Measurements from ENCODE around the gene CSF2.

Gene CSF2

DNA sequence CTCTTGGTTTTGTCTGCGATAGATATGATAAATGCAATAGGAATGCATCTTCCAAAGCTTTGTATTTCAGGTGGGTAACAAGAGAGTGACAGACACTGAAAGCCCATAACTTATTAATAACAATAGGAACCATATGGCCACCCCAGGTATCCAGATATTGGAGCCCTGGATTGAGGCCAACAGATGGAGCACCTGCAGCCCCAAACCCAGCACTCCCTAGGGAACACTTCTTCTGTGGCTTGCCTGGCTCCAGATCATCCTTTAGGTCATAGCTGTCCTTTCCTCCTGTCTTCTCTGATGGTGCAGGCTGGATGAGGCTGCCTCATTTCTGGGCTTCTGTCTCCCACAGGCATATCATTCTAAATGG is 18.2 kb upstream of the CSF2 start:
- no peak for DNase-seq

DNA sequence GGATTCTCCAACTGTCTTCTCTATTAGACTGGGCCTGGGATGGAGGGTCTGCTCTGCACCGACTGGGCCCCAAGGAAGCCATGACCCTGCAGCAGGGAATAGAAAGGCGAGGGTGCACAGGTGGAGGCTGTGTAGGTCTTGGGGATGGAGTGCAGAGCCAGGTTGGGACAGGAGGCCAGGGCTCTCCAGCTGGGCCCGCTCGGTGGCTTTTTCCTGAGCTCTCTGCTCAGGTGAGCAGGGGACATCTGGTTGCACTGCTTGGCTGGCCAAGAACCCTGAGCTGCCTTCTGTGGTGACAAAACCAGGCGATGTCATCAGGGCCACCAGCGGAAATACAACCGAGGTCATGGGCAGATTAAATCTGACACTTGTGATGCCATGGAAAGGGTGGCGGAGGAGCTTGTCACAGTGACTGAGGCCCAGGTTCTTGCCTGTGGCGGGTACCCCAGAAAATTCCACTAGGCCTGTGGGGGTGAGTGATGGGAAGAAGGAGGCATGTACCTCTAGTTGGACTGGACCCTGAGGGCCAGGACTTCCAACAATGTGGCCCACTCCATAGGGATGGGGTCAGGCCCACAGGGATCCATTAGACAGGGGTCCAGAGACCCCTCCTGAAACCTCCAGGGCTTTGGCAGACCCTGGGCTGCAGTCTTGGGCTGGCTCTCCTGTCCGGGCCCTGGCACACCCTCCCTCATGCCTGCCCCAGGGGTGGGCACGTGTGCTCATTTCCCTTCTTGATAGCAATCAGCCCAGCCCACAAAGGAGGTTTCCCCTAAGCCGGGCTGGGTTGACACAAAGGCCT is 17.6 kb upstream of the CSF2 start:
- peak; percentile 40 to 49 for DNase-seq

DNA sequence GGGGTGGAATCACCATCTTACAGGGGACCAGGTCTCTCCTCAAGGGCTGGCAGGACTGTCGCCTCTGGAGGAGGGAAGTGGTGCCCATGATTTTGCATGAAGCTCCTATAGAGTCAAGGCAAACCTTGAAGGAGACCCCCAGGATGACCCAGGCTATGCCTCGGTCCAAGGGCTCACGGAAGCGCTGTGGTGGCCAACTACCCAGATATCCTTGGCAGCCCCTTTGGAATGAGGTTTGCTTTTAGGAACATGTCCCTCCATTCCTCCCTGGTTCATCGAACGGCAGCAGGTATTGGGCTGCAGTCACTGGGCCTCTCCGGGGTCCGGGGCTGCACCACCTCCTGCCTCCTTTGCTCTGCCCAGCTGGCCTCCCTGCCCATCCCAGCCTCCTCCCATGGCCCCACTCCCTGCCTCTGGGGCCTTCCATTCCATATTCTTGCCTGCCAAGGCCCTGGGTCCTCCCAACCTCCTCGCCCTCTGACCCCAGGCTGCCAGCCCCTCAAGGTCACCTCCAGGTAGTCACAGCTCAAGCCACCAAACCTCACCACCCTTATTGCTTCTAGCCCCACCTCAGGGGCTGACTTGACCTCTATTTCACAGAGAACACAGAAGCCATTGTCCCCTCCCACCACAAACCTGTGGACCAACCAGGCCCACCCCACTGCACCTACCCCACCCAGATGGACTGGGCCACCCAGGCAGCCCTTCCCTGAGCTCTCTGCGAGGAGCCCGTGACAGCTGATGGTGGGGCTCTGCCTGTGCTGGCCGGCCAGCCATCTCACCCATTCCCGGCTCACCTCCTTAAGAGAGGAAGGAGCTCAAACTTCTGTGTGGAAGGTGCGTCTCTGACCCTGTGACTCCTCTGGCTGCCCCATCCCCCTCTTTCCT is 16.7 kb upstream of the CSF2 start:
- DNase-seq, result peak in 1 of 2 experiments; percentile 17

DNA sequence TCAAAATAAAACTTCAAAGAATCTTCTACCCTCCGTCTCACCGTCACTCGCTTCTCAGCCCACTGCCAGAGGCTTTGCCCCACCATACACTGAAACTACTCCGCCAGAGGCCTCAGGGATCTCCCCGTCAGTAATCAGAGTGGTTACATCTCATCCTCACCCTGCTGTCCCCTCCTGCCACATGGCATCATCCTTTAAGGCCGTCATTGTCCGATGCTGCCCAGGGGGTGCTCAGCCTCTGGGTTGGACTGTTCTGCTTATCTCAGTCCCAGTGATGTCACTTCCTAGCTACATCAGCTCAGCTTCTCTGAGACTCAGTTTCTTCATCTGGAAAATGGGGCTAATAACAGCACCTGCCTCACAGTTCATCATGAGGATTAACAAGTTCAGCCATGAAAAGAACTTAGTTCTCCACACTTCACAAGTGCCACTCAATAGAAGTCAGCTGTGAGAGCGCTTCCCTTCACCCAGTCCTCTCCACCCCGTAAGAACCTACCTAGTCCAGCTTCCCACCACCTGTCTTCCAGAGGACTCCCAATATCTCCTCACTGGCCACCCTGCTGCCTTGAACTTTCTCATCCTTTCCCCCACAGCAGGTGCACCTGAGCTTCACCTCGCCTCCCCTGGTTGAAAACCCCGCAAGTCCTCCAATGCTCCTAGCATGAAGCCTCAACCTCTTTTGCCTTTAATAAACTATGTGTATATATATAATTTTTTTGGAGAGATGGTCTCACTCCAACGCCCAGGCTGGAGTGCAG is 15.9 kb upstream of the CSF2 start:
- peak in 1 of 2 experiments; percentile 16 for DNase-seq

DNA sequence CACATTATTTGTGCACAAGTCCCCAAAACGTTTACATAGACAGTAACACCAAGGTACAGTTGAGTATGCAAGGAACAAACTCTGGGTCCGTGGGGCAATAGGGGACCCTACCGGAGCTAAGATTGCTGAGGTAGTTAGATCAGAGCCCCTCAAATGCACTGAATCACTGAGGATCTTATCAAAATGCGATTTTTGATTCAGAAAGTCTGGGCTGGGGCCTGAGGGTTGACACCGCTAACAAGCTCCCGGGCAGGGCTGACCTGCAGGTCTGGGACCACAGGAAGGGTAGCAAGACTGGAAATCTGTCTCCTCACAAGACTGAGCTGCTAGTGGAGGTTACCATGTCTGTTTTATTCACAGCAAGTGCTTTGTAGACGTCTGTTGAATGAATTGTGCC is 14.9 kb upstream of the CSF2 start:
- DNase-seq, result no peak

DNA sequence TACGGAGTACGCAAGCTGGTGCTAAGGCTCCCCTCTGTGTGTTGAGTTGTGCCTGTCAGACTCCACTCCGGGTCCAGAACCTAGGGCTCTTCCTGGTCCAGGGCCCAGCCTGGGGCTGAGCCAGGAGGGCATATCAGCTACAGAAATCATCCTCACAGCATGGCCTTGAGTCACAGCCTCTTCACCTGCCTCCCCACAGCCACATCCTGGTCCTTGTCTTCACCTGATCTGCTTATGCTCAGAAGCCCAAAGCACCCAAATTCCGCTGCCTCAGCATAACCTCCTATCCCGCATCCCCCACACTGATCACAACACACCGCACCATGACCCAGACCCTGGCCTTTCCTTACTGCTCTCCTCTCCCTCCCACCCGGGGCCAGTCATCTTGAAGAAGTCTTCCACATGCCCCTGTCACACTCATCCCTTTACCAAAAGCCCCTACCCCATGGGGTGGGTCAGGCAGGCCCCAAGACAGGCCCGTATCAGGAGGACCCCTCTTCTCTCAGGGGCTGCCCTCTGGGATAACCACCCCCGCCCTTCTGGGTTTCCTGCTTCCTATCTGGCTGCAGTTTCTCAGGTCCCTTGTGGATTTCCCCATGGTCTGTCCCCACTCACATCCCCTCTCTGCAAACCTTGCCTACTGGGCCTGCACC is 14.4 kb upstream of the CSF2 start:
- peak in 1 of 2 experiments; percentile 34 for DNase-seq

DNA sequence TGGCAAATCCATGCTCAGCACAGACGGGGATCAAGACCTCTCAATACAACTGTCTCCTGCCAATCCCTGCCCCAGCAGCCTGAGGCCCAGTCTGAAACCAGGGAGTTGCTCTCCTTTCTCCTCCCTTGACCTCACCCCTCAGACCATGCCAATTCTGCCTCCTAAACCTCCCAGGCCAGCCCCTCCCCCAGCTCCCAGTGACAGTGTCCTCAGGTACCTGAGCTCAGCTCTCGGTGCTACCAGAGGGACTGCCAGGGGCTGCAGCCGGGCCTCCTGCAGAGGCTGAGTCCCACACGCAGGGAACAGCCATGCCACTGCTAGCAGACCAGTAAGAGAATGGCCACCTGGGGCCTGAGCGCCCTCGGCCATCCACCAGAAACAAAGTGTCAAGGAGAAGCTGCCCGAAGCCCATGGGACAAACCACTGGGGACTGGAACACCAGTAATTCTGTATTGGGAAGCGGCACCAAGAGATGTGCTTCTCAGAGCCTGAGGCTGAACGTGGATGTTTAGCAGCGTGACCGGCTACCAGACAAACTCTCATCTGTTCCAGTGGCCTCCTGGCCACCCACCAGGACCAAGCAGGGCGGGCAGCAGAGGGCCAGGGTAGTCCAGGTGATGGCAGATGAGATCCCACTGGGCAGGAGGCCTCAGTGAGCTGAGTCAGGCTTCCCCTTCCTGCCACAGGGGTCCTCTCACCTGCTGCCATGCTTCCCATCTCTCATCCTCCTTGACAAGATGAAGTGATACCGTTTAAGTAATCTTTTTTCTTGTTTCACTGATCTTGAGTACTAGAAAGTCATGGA is 13.7 kb upstream of the CSF2 start:
- peak in 1 of 2 experiments; percentile 19 for DNase-seq

DNA sequence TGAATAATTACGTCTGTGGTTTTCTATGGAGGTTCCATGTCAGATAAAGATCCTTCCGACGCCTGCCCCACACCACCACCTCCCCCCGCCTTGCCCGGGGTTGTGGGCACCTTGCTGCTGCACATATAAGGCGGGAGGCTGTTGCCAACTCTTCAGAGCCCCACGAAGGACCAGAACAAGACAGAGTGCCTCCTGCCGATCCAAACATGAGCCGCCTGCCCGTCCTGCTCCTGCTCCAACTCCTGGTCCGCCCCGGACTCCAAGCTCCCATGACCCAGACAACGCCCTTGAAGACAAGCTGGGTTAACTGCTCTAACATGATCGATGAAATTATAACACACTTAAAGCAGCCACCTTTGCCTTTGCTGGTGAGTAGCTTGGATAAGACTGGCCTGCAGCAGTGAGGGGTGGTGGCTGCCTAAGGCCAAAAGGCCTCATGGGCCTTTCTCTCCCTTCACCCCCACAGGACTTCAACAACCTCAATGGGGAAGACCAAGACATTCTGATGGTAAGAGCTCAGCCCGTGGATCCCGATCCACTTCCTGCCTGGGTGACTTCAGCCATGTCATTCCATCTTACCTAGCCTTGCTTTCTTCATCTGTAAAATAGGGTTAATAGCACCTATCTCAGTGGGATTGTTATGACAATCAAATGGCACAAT is 13.0 kb upstream of the CSF2 start, which contains the start of gene IL3:
TSS of gene IL3 (plus strand) at position 155 of the 661 bp plus-strand sequence. CDS start at position 207, 52 bp downstream.
- DNase-seq, result peak in 1 of 2 experiments; percentile 30

DNA sequence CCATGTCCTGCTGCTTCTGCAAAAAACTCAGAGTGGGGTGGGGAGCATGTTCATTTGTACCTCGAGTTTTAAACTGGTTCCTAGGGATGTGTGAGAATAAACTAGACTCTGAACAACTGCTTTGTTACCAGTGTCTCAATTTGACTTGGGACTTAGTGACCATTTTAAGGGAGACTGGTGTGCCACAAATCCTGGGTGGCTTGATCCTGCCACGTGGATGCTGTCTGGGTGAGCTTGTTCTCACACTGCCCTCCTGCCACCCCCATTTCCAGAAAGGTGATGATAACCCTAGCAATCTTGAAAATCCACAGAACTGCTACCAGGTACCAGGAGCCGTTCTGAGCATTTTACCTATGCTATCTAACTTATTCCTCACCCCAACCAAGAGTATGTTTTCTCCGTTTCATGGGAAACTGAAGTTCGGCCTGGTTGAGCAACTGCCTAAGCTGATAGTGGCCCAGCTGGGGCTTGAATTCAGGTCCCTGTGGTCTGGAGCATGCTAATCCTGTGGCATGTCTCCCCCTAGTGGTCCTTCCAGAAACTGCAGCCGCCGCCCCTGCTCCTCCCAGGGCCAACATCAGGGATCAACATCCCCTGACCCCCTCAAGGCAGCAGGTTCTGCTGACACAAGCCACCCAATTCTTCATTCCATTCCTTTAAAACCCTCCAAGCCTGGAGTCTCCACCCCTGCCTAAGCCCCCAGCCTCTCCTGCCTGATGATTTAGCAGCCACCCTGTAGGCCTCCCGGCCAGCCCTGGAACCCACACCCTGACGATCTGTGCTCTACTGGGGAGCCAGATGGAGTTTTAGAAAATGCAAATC is 10.3 kb upstream of the CSF2 start:
- DNase-seq, result peak; percentile 90 to 92

DNA sequence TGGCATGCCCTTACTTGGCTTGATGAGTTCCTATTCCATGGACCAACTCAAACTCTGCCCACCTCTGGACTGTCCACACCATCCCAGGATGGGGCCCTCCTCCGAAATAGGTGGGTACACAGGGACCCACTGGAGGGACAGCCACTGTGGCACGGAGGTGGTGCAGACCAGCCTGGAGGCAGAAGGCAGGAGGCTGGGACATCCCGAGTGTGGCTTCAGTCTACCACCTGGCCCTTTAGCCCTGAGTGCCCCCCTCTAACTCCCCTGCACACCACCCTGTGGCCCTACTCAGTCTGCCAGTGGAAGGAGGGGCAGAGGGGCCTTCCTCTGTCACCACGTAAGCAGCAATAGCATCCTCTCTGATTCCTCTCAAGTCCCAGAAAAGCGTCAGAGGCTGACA is 9.4 kb upstream of the CSF2 start:
- no peak for DNase-seq

DNA sequence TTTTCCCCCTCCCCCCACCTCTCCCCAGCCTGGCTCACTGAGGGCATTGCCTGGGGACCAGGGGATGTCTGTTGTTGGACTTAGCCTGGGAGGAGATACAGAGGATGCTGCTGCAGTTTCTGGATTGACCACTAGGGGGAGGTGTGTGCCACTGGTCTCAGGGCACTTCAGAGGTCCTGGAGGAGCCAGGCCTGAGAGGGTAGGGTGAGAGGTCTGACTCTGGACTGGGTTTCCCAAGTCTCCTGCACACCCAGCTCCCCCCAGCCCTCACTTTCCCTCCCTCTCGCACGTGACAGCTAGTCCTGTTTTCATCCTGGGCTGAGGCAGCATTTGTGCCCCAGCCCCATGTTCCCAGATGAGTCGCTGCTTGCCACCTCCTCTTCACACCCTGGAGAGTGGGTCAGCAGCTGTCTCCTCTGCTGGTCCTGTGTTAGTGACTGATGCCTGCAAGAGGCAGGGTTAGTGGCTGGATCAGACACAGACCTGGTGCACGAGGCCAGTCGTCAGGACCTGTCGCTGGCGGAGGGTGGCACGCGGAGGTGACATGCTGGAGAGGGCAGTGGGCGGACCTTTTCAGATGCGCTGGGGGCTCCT is 8.8 kb upstream of the CSF2 start:
- peak; percentile 92 for DNase-seq

DNA sequence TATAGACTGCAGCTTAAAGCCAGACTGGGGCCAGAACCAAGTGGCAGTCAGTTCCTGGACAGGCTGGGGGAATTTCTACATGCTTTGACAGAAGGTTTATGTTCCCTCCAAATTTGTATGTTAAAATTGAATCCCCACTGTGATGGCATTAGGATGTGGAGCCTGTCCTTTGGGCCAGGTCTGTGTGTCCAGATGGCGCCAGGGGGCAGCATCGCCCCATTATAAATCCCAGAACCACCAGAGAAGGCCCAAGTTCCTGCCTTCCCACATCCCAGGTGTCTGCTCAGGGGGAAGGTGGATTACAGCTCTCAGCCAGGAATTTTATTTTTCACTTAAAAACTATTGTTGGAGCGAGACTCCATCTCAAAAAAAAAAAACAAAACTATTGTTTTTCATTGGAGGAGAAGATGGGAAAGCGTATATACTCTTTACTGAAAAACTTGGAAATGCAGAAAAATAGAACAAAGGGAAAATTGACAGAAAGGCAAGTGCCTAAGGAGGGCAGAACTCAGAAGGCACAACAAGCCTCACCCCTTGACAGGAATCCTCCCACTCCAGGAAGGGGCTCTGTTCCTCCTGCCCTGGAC is 8.1 kb upstream of the CSF2 start:
- DNase-seq, result peak; percentile 80 to 81

DNA sequence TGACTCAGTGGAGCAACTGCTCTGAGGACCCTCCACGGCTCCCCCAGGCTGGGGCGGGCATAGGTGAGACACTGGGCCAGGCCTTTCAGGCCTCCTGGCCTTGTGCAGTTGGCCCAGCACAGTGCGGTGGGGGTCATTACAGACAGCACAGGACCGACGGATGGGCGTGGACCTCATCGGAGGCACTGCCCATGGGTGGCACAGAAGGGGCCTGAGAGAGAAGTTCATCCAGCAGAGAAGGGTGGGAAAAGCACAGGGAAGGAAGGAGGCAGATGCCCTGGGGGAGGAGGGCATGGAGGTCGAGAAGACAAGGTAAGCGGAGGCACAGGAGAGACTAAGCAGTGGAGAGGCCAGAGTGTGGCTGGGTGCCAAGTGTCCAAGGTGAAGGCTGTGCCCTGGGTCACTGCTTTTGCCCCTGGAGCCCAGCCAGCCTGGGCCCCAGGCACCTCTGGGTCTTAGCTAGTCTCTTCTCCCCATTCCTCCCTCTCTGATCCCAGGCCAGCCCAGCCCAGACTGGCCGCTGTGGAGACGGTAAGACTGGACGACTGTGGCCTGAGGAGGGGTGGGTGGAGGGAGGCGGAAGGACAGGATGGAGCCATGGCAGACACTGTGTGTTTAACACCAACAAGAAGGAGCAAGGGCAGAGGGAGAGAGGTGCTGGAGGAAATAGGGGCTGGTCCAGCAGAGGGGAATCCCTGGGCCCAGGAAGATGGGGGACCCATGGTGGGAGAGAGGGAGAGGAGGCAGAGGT is 7.5 kb upstream of the CSF2 start:
- peak in 1 of 2 experiments; percentile 24 for DNase-seq

DNA sequence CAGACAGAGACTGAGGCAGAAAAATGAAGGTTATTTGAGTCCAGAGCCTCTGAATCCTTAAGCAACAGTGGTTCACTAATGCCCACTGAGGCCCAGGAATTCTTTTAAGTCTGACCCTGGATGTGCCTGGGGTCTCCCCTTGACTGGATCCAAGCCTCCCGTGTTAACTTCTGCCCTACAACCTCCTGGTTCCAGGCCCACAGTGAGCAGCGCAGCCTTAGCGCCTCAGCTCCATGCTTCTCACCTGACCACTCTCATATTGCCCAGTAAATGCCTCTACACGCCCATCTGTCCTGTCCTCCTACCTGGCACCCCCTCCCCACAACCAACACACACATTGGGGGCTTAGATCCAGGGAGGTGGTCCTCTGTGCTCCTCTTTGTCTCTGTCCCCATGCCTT is 6.7 kb upstream of the CSF2 start:
- DNase-seq, result no peak

DNA sequence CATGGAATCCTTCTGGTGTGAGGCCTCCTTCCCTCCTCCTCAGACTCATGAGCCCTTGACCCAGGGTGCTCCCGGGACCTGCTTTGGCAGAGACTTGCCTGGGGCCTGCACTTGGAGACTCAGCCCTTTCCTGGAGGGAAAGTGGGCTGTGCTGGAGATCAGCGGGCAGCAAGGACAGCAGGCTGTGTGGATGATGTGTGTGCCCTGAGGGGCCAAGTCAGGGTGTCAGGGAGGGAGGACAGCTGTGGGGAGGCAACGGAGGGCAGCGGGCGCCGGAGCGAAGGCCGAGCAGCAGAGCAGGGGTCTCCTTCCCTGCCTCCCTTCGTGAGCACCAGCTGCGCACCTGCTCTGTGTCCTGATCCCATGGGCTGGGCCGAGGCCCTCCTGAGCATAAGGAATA is 6.1 kb upstream of the CSF2 start:
- DNase-seq, result no peak

DNA sequence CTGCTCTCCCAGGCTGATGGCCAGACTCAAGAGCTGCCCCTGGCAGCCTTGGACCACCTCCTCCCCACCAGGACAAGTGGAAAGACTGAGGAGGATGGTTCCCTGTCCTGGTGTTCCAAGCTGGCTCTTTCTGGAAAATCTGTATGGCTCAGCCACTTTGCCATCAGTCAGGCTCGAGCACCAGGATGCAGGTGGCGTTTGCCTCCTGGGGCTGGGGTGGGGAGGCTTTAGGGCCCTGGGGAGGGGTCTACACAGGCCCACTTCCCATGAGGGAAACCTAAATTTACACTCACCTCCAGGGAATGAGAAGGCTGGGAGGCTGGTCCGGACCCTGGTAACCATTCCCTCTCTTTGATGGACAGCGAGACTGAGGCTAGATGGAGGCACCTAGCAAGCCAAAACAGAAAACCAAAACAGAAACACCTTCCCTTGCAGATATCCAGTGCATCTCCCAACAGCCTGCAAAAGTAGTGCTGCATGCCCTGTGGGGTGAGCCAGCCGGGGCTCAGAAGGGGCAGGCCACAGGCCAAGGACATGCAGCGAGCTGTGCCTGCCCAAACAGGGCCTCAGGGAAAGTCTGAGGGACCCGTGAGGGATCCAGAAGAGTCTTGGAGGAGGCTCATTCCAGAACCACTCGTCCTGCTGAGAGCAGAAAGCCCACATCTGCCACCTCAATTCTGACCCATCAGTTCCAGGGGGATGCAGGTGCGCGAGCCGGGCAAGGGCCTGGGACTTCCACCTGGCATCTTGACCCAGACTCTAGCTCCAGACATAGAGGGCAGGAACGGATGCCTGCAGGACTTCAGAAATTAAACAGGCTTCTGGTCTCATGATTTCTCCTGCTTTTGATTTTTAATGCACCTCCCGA is 5.4 kb upstream of the CSF2 start:
- peak in 1 of 2 experiments; percentile 20 for DNase-seq

DNA sequence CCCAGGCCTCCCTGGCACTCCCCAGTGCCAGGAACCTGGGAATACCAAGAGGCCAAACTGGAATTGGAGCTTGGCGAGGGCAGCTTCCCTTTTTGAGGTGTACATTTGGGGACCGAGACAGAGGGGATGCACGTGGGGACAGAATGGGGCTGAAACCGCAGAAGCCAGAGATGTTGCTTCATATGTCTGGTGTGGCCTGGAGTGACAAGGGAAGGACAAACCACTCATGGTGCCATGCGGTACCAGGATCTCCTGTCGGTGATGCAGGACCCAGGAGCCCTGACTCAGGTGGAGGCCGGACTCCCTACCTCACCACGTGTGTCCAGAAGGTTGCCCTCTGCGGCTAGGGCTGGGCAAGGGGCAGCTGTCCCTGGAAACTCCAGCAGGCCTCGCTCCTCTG is 4.0 kb upstream of the CSF2 start:
- peak in 1 of 2 experiments; percentile 29 for DNase-seq

DNA sequence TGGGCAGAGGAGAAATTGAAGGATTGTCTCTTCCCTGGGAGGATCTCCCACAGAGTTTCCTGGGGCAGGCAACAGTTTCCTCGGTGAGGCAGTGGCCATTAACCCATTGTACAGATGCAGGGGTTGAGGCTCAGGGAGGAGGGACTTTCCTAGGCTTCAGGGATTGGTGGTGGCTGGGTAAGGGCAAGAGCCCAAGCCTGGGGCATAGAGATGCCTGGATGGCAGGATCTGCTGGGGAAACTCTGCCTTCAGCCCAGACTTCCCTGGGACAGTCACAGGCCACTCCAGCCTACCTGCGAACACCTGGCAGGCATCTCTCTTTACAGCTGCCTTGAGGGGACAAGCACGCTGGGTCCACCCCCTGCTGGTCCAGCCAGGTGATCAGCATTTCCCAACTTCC is 3.6 kb upstream of the CSF2 start:
- peak in 1 of 2 experiments; percentile 32 for DNase-seq

All from activated T-cell treated with anti-CD3 and anti-CD28 coated beads, Interleukin-2, amount 50 U/mL, for 48 hours (primary cell).